GM18858 (cell line): ENCODE data around the gene DAPK1.

Experiments
- ATAC-seq: cut with Tn5 transposase; IDR thresholded peaks from one replicate; pipeline ENCODE4 v1.9.1; 2021; ENCODE audit not compliant: unreplicated experiment

The DAPK1 gene

DNA sequence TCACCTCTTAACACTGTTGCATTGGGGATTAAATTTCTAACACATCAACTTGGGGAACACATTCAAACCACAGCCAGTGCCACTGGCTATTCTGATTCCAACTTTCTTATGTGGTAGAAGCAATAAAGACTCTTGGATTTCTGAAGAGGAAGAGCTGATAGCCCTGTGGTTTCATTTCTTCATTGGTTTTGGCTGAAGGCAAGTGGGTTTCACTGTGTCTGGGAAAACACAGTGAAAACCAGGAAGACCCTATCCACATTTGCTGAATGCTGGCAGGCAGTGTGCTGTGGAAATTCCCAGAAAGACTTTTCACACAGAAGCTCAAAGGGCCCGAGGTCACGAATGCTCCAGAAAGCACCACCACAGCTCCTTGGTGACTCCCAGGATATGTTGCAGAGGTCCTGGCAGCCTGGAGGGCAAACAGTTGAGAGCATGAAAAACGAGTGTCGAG lies 67.1 kb downstream of the DAPK1 start:
- no peak for ATAC-seq

DNA sequence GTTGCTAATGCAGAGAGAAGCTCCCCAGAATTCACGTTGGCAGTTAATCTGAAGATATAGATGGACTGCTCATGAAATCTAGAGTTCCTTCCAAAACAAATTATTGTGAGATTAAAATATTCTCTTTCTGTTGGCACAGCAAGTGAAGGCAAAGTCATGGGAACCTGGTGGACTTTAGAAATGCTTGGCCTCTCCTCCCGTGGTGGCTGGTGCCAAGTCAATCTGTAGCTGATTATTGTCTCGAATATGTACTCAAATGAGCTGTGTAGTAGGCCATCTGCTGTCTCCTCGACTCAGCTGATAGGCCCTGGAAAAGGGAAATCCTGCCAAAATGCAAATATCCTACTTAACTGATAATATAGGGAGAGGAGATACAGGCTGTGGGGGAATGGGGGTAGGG lies 69.3 kb downstream of the DAPK1 start:
- no peak for ATAC-seq

DNA sequence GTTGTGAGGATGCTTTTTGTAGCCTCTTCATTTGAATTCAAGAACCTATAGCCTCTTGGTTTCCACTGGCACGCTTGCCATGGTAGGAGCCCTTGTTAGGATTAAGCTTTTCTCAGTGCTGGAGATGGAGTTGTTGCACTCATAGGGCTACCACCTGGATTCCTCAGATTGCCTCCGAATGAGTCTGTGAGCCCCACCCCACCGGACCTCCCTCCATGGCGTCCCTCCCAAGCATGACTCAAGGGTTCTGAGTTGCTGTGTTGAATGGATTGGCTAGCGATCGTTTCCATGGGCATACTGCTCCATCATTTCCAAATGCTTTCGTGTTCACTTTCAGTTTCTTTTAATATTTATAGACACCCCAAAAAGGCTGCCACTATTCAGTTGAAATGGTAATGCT lies 69.9 kb downstream of the DAPK1 start:
- ATAC-seq, result no peak

DNA sequence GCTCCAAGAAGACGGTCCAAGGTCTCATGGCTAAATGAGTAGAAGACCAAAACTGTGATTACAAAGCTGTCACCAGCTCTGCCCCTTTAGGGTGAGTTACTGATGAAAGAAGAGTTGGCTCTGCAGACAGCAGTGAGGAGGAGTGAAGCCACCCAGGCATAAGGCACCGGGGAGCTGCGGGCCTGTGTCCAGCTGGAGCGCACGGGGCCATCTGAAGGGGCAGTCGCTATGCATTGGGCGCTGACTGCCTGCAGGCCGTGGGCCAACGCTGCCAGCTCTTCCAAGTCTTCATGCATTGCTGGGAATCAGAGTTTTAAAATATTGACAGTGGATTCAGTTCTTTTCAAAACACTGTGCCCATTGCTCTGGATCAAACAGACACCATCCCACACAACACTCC lies 70.3 kb downstream of the DAPK1 start:
- ATAC-seq, result no peak

DNA sequence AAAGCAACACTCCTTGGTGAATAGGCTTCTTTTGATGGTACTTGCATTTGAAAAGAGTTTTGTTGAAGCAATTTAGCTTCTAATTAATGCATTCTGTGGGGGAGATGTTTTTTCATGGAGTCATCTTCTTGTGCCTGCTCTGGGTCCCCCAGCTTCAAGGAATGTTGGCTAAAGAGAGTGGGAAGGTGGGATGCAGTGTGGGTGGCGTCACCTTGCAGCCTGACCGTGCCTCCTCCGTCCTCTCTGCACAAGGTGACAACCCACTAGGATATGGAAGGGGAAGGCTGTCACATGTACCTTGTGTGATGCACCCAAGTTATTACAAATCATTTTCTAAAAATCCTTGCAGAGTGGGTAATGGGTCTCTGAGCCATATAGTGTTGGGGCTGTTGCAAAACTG lies 70.7 kb downstream of the DAPK1 start:
- no peak for ATAC-seq

DNA sequence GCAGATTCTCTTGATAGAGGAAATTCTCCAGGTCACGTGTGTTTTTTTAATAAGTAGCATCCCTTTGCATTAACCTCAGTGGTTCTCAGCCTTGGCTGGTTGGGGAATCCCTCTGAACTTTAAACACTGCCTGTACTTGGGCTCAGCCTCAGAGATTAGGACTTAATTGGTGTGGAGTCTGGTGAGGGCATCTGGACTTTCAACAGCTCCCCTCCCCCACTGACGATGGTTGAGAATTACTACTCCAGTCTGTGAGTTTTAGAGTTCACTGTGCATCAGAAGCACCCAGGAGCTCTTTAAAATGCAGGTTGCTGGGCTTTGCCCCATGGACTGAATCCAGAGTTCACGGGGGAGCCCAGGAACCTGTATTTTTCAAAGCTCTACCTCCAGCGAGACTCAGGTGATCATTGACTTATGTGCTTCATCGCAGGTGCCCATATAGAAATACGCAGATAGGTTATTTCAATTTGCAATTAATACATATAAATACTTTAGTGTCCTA lies 71.4 kb downstream of the DAPK1 start:
- no peak for ATAC-seq

DNA sequence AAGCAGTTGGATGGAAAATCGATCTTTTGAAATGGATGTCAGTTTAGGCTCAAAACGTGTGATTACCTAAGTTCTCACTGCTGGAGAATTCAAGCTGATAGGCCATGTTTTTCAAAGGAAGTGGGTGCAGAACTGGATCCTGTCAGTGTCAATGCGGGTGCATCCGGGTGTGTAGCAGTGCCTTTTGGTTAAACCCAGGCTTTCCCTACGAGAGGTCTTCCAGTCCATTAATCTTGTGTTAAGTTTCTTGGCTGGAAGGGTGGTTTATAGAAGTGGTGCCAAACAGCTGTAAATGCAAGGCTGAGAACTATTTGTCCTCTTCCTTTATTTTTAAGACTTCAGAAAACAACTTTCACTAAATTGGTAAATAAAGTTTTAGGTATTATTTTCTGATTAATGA lies 71.9 kb downstream of the DAPK1 start:
- ATAC-seq, result no peak

DNA sequence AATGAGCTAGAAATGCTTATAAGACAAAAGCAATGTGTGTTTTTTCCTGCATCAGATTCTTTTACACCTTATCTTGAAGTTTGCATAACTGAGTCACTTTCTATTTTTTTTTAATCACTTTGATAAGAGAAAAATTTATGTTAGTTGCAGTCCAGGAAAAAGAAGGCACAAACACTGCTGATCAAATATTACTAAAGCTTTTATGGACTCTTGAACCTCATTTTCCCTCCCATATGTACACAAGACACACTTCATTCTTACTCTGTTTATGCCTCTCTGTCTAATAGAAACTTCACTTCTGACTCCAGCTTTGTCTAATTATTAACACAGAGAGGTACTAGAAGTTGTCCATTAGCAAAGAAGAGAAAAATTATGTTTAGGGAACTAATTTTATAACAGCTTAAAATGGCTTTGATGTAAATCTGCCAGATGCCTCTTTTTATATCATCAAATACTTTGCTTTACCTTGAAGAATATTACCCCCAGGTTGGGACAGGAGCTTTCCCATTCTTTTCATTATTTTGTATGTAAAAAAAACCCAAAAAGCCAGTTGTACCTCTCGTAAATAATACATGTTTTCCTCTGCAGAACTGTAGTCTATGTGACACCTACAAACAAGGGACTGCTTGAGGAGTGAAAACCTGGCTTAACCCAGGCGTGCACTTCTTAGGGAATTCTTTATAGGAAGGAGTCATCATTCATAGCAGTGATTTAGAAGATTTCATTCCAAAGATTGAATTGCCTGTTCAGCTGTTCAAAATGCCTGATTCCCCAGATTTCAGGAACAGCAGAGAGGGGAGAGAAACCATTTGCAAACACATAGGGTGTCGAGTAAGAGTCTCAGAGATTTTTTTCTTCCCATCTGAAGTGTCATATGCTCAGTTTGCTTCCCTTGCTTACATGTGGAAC lies 72.6 kb downstream of the DAPK1 start:
- no peak for ATAC-seq

DNA sequence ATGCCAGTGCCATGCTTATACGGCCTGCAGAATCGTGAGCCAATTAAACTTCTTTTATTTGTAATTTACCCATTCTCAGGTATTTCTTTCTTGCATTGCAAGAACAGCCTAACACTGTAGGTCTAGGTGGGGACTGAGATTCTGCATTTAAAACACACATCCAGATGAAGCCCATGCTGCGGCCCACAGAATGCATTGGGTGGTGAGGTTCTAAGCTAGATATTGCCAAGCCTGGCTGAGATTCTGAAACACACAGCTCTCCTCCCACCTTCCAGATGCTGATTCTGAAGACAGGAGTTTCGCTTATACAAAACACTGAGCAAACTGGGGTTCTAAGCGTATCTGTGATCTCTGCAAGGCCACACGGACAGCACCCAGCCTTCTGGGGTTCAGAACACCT lies 75.1 kb downstream of the DAPK1 start:
- no peak for ATAC-seq

DNA sequence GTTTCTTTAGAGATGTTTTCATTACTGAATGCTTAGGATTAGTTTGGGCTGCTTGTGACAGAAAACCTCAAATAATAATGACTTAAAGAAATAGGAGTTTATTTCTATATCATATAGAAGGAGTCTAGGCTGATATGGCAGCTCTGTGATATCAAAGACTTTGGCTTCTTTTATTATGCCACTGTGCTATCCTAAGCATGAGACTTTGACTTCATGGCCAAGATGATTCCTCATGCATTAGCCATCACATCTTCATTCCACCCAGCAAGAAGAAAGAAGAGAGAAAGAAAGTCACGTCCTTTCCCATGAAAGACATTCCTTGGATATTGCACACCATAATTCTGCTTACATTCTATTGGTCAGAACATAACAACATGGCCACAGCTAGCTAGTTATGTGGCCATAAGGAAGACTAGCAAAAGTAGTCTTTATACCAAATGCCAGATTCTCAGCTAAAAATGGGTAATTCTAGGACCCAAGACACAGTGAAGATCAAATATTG lies 76.2 kb downstream of the DAPK1 start:
- ATAC-seq, result no peak

DNA sequence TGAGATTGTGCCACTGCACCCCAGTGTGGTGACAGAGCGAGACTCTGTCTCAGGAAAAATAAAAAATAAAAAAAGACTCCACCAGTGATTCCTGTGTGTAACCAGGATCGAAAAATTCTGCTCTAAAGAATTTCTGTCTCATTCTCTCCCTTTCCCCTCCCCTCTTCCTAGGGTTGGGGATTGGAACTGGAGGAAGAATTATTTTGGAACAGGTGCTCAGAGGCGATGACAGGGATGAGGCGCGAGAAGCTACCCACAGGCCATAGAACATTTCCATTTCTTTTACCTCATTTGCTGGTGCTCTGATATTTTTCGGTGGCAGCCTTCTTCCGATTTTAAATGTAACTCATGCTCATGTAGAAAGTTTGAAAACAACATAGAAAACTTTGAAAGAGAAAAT lies 80.1 kb downstream of the DAPK1 start:
- no peak for ATAC-seq

DNA sequence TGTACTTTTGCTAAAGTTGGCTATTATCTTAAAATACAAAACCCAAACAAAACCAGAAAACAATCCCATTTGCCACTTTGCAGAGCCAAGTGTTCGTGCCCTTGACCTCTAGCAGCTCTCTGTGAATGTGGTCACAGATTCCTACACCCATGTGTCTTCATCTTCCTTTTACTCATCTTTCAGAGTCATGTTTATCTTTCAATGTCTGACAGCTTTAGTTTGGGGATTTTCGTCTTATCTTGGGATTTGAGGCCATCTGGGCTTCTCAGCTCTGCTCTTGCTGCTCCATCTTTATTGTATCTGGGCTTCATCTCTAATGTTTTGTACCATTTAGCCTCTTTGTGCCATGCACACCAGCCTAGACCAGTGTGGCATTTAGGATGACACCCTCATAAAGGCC lies 81.0 kb downstream of the DAPK1 start:
- ATAC-seq, result no peak

DNA sequence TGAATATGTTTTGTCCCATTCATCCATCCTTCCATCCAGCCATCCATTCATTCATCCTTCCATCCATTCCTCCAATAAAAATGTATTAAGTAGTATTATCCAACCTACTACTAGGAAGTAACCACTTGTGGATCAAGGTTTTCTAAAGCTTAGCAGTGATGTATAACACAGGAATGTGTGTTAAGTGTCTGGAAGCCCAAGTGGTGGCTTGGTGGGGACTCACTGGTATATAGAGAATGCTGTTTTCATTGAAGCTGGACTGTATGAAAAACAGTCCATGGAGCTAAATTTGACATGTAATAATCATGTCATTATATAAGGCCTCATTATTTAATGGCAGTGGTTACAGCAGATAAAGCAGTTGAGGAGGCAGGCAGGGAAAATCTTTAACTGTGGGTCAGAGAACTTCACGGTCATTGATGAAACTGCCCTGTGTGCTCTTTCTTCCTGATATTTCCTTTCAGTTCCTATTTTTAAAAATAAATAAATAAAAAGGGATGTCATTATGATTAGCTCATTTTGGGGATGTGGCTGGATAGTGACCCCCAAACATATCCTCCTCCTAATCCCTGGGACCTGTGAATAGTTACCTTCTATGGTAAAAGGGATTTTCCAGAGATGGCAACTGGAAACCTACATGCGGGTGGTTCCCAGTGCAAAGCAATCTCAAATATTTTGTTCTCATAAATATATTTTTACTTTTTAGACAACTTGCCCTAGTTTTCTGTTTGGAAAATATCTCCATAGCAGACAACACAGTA lies 82.3 kb downstream of the DAPK1 start:
- ATAC-seq, result no peak

DNA sequence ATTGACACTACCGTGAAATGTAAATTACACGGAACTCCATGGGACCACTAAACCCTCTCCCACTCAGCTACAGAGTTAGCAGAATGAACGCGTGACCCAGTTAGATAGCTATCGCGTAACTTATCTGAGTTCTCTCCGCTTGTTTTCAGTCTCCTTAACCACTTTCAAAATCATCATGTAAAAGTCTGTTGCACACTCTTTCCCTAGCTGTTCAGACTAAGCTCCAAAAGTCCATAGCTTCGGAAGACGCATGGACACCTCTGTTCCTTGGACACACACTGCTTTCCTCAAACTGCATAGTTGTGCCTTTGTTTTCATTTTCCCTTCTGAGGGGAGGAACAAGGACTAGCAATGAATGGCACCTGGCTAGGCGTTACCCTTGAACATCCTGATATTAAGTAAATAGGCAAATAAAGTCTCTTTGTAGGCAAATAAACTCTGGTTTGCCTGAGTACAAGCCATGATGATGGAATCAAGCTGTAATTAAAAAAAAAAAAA lies 83.3 kb downstream of the DAPK1 start:
- ATAC-seq, result no peak

DNA sequence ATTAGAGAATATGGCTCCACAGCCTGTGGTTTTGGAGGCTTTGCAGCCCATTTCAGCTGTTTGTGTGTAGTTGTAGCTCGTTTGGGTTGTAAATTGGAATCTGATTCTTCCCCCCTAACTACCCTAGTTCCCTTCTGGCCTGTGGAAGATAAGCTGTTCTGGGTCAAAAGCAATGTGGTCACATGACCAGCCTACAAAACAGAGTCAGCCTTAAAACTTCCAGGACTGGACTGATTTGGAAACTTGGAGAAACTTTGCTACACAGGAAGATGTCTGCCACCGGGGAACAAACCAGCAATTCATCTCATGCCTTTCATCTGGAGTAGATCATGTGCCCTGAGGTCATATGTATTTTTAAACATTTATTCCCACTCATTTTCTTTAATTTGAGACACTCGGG lies 83.8 kb downstream of the DAPK1 start:
- ATAC-seq, result no peak

DNA sequence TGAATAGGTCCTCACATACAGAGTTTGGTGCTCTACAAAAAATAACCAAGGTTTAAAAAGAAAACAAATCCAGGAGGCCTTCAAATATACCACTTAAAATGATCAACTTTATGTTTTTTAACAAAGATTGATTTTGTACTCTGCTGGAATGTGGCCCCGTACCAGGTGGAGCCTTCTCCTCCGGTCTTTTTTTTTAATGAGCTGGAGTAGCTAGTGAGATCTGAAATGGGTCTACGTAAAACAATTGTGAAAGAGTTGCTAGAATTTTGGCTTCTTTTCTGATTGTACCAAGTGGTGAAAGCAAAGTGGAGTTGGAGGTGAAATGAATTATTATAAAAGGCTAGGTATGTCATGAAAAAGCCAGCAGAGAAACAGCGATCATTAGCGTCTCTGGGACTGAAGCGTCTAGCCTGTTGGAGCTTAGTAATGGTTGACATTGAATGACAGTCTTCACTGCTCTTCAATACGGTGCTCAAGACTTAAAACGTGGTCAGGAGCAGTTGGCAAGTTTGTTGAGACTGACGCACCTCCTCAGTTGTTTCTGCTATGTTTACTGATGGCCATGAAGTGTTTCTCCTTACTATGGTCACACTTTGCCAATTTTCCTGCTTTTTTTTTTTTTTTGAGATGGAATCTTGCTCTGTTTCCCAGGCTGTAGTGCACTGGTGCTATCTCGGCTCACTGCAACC lies 84.4 kb downstream of the DAPK1 start:
- ATAC-seq, result no peak

DNA sequence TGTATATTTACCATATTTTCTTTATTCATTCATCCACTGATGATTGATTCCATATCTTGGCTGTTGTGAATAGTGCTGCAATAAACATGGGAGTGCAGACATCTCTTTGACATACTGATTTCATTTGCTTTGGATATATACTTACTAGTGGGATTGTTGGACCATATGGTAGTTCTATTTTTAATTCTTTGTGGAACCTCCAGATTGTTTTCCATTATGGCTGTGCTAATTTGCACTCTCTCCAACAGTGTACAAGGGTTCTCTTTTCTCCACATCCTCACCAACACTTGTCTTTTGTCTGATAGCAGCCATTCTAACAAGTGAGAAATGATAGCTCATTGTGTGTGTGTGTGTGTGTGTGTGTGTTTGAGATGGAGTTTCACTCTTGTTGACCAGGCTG lies 86.7 kb downstream of the DAPK1 start:
- no peak for ATAC-seq

DNA sequence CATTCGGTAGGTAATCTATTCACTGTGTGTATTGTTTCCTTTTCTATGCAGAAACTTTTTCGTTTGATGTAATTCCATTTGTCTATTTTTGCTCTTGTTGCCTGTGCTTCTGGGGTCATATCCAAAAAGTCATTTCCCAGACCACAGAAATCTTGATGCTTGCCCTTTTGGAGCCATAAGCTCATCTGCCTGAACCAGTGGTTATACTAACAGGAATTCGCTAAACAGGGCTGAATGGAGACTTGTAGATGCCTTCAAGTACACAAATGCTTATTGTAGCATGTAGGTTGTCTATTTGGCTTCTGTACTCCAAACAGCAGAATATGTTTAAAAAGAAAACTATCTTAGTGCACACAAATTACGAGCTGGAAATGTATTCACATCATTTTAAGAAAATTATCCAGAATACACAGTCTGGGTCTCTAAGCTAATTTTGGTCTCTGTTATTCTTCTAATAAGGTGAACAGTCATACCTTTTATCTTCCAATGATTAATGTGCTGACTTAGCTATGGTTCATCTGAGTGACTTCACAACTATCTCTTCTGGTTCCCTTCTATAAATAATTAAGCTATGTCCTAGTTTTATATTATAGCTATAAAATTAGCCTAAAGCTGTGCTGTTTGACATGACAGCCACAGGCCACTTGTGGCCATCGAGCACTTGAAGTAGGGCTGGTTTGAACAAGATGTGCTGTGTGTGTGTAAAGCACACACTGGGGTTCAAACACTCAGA lies 87.6 kb downstream of the DAPK1 start:
- ATAC-seq, result no peak

DNA sequence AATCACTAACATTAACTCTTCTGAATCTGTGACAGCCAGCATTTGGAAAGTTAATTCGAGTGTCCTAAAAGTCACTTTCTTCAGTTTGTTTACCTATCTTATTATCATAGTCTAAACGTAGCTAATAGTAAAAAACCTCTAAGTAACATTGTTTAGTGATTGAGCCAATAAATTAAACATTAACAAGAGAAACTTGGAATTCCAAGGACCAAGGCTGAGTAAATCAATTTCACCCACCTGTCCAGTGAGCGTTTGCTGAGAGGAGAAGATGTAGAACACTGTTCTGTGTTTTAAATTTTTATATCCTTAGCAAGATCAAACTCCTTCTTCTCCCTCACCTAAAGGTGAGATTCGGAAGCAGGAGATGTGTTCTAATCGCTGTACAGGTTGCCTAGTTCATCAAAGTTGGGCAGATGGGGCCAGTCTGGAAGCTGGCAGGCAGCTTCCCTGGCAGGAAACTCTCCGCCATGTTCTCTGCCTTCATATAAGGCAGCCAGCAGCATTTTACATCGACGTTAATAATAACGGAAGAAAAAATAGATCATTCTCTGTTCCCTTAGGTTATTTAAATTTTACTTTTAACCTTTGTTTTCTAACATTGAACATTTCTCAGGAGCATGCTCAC lies 89.2 kb downstream of the DAPK1 start:
- no peak for ATAC-seq

DNA sequence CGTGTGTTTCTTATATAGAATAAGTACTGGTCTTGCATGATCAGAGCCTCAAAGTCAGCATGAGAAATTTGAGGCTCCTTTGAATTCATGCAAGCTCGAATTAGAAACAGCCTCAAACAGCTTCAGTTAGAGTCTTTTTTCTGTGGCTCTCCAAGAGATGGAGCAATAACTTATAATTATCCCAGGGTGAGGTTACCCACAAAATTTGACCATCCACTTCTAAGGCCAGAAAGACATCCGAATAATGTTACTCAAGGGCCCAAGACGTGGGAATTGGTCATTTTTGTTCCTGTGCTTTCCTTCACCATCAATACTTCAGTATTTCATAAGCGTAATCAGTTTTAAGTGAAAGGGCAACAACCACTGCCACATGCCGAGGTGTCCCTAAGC lies 89.7 kb downstream of the DAPK1 start:
- ATAC-seq, result no peak
